Endothelial cell of umbilical vein (primary cell): Measurements from ENCODE around the gene TMEM59. TPM values are rescaled to one million over a fixed set of nuclear protein-coding genes. Genes with fewer than 3 reads are reported as not detected.
"Not testable (repeated sequence)": the region's sequence is repeated elsewhere in the genome, so short reads cannot be mapped to it uniquely, and the experiment has no call there.

ENCODE experiments used
- BruUV-seq: library from RNA; stranded (reverse); fragments of 400-500 nt; replicated peaks from 2 replicates; lab custom pipeline; 2021; lab: Mats Ljungman, UMichigan
- CTCF ChIA-PET: fragments of 300-600, 350-600 bp; sonication (Branson Sonifier 250); formaldehyde crosslinking; loops from one replicate; lab custom pipeline; 2021; ENCODE audit warnings: antibody characterized with exemption, inconsistent platforms; lab: Charles Lee
- POLR2A ChIA-PET: fragments of 300-600, 350-600 bp; sonication (Branson Sonifier 250); formaldehyde crosslinking; loops from one replicate; lab custom pipeline; 2021; ENCODE audit warnings: antibody characterized with exemption, inconsistent platforms; lab: Charles Lee
- DNase-seq: peaks from one replicate; pipeline ENCODE4 v3.0.0-alpha.2; 2011; ENCODE audit warnings: low read depth, low spot score
- FAIRE-seq: peaks from 2 replicates; lab custom pipeline; 2011; peaks lifted over from hg19 to GRCh38; lab: Jason Lieb, UNC
- H2AFZ ChIP-seq: 2 replicates; pipeline ENCODE4 v1.6.0; 2012; ENCODE audit warnings: low read depth, low read length, control low read depth, inconsistent platforms
- H3K27ac ChIP-seq: 2 replicates; pipeline ENCODE4 v1.5.1; 2011; ENCODE audit warnings: low read depth, mild to moderate bottlenecking, control low read depth, low read length, moderate library complexity; ENCODE audit not compliant: insufficient read depth
- H3K27me3 ChIP-seq, 2 experiments: 2 replicates each; pipeline versions ENCODE4 v1.6.0 to v1.6.1; 2011; ENCODE audit warnings: low read length in 2 of 2, mixed read lengths in 1 of 2; ENCODE audit not compliant: control insufficient read depth in 2 of 2, insufficient read depth in 2 of 2
- H3K36me3 ChIP-seq, 2 experiments: 2 replicates in 1 of 2; 3 replicates in 1 of 2; pipeline ENCODE4 v1.5.1; 2011; ENCODE audit warnings: low read length in 2 of 2, mild to moderate bottlenecking in 1 of 2, moderate library complexity in 1 of 2; ENCODE audit not compliant: control insufficient read depth in 2 of 2, insufficient read depth in 2 of 2; ENCODE audit errors: extremely low read depth in 1 of 2
- H3K4me1 ChIP-seq: 3 replicates; pipeline ENCODE4 v1.5.1; 2011; ENCODE audit warnings: mild to moderate bottlenecking, low read length; ENCODE audit not compliant: control insufficient read depth, insufficient read depth; ENCODE audit errors: extremely low read depth
- H3K4me2 ChIP-seq: 2 replicates; pipeline ENCODE4 v1.6.1; 2011; ENCODE audit warnings: low read length, control low read depth, mixed read lengths; ENCODE audit not compliant: insufficient read depth
- H3K4me3 ChIP-seq, 3 experiments: fragments of 200-600 bp in 1 of 3; sonication (generic), shearing (Covaris generic) in 1 of 3; replicated peaks in 1 of 3; 2 replicates each; pipeline ENCODE4 v1.5.1; 2011 to 2016; ENCODE audit warnings: control low read depth in 3 of 3, low read length in 3 of 3, mild to moderate bottlenecking in 2 of 3, inconsistent platforms in 1 of 3, low read depth in 1 of 3, moderate library complexity in 1 of 3; ENCODE audit not compliant: insufficient read depth in 1 of 3
- H3K79me2 ChIP-seq: 2 replicates; pipeline ENCODE4 v1.6.0; 2012; ENCODE audit warnings: low read length, inconsistent platforms; ENCODE audit not compliant: control insufficient read depth, insufficient read depth
- H3K9ac ChIP-seq: replicated peaks from 2 replicates; pipeline ENCODE3; 2011; ENCODE audit warnings: low read length, control low read depth; ENCODE audit not compliant: insufficient read depth; ENCODE audit errors: extremely low read depth
- H3K9me1 ChIP-seq: replicated peaks from 3 replicates; pipeline ENCODE4 v1.6.0; 2011; ENCODE audit warnings: mild to moderate bottlenecking, low read length; ENCODE audit not compliant: control insufficient read depth, insufficient read depth; ENCODE audit errors: extremely low read depth
- H3K9me3 ChIP-seq: replicated peaks from 2 replicates; pipeline ENCODE4 v1.5.1; 2012; ENCODE audit warnings: low read length, inconsistent platforms; ENCODE audit not compliant: control insufficient read depth, insufficient read depth
- H4K20me1 ChIP-seq: replicated peaks from 2 replicates; pipeline ENCODE3; 2011; ENCODE audit warnings: mild to moderate bottlenecking, low read length; ENCODE audit not compliant: control insufficient read depth, insufficient read depth; ENCODE audit errors: extremely low read depth
- CTCF ChIP-seq, 2 donors: IDR thresholded peaks; 1 replicate in 1 of 2; 2 replicates in 1 of 2; pipeline ENCODE4 v1.5.1; 2011; ENCODE audit warnings: low read length in 2 of 2, mild to moderate bottlenecking in 2 of 2, moderate library complexity in 2 of 2, control low read depth in 1 of 2, inconsistent platforms in 1 of 2, low read depth in 1 of 2; ENCODE audit not compliant: insufficient read depth in 1 of 2; ENCODE audit errors: extremely low read depth in 1 of 2
- FOS ChIP-seq: IDR thresholded peaks from 2 replicates; pipeline ENCODE4 v1.6.1; 2011; ENCODE audit warnings: mild to moderate bottlenecking, low read length, moderate library complexity, borderline replicate concordance; ENCODE audit not compliant: insufficient read depth
- GATA2 ChIP-seq: IDR thresholded peaks from 2 replicates; pipeline ENCODE4 v1.7.0; 2011; ENCODE audit warnings: low read depth, mild to moderate bottlenecking, moderate library complexity, mixed read lengths, low read length; ENCODE audit not compliant: insufficient read length, insufficient read depth
- JUN ChIP-seq: IDR thresholded peaks from 2 replicates; pipeline ENCODE4 v1.6.1; 2011; ENCODE audit warnings: borderline replicate concordance, low read depth; ENCODE audit not compliant: insufficient read length, insufficient read depth
- MAX ChIP-seq: IDR thresholded peaks from 2 replicates; pipeline ENCODE4 v1.6.1; 2011; ENCODE audit not compliant: insufficient read depth, insufficient read length
- POLR2A ChIP-seq: IDR thresholded peaks from 2 replicates; pipeline ENCODE4 v1.6.1; 2012; ENCODE audit warnings: low read depth, mild to moderate bottlenecking, control low read depth, low read length
- POLR2AphosphoS5 ChIP-seq: IDR thresholded peaks from 2 replicates; pipeline ENCODE4 v1.6.1; 2012; ENCODE audit warnings: low read depth, mild to moderate bottlenecking, control low read depth, low read length, moderate library complexity; ENCODE audit not compliant: insufficient read depth
- dilution Hi-C: fragments of 300-500 bp; cut with MboI; formaldehyde crosslinking; loops from one replicate; pipeline ENCODE4 v1.15.0; 2019; ENCODE audit warnings: low sequenced_read_pairs; ENCODE audit not compliant: extremely low pct_ligation_motif_present
- intact Hi-C: fragments of 100-400 bp; cut with micrococcal nuclease; formaldehyde crosslinking; loops from one replicate; pipeline ENCODE4 v1.10.0; 2022
- polyA plus RNA-seq, 4 experiments: library from polyadenylated mRNA; depleted of rRNA in 3 of 4; stranded (reverse) in 3 of 4; unstranded in 1 of 4; fragments of >200 nt; gene quantifications; 2 replicates each; pipeline versions ENCODE4 v1.2.1 to v1.2.3, GENCODE V29; 2011 to 2012; ENCODE audit warnings: missing spikeins in 1 of 4
- total RNA-seq: library from RNA; stranded (reverse); gene quantifications from 2 replicates; pipeline ENCODE4 v1.2.3, GENCODE V29; 2021

TMEM59 gene
- total and polyA plus RNA-seq, 2 donors (not counting 3 experiments of a cell fraction or from before 2014, with no cell fraction given) = 196 to 281 TPM

- no peaks in the 10 kb centered on the region for H3K9me3 ChIP-seq
- peak overlapping the region; percentile 81 to 96 (median 91) for H3K4me3 ChIP-seq
- H3K27me3 ChIP-seq = no peaks in the 10 kb centered on the region
- peak overlapping the region; percentile 77 for H3K9ac ChIP-seq
- CTCF ChIA-PET = interaction anchor here (0.7 to 2.2 kb wide), 3 partner anchors 8 to 173 kb away, joined by 3 to 8 read pairs (median 3); no protein-coding TSS in a partner anchor
- intact Hi-C loops (loop anchor here (2.0 to 5.0 kb wide), 3 partner anchors 355 to 663 kb away; partner anchors contain the start of genes SSBP3 and TTC4), dilution Hi-C loops (no loop called here)
- H3K79me2 ChIP-seq = peaks cover 28% of the 10 kb centered on the region
- peak; percentile 54 for FAIRE-seq
- no peaks in the 10 kb centered on the region for H3K36me3 ChIP-seq
- peak overlapping the region; percentile 52 for H3K27ac ChIP-seq
- peaks cover 23% of the 10 kb centered on the region for H3K4me1 ChIP-seq
- H3K4me2 ChIP-seq = peak overlapping the region; percentile 94
- TF ChIP-seq POLR2A = no peak
- TF ChIP-seq GATA2 = no peak
- no peak for TF ChIP-seq FOS
- no peak for TF ChIP-seq MAX
- TF ChIP-seq JUN = no peak
- no peak for TF ChIP-seq POLR2AphosphoS5
- no peak for TF ChIP-seq CTCF (IDR thresholded peaks at IDR 0.05; ENCODE audit: extremely low read depth in 1 of 2, insufficient read depth in 1 of 2, low read depth in 1 of 2, low read length in 2 of 2)
- peak; percentile 54 for DNase-seq
- POLR2A ChIA-PET = no interaction called here
- H2AFZ ChIP-seq = peak overlapping the region; percentile 37
- H3K9me1 ChIP-seq = no peaks in the 10 kb centered on the region
- BruUV-seq = no TSS peak
- no peaks in the 10 kb centered on the region for H4K20me1 ChIP-seq
These were observed 1.0 kb downstream of the TMEM59 start for GRCh38 chr1:54051933-54052430.

GRCh38 chr1:54050435-54050834, 2.6 kb downstream of the TMEM59 start:
- H3K9me1 ChIP-seq, H3K27me3 ChIP-seq, H3K4me2 ChIP-seq, H4K20me1 ChIP-seq, BruUV-seq, H3K27ac ChIP-seq, dilution Hi-C loops, CTCF ChIA-PET, FAIRE-seq, H3K9ac ChIP-seq, H3K4me3 ChIP-seq, POLR2A ChIA-PET, H3K9me3 ChIP-seq, H3K36me3 ChIP-seq, H2AFZ ChIP-seq, DNase-seq: not testable (repeated sequence)
- Histone ChIP-seq H3K79me2 (peaks cover 36% of the 10 kb centered on the region), H3K4me1 (peaks cover 29% of the 10 kb centered on the region)
- intact Hi-C loops = loop anchor here (5.0 kb wide), 2 partner anchors 357 to 437 kb away; partner anchors contain the start of gene SSBP3
